Measurements from ENCODE around the gene TSHZ2. TPM values are rescaled to one million over a fixed set of nuclear protein-coding genes. Genes with fewer than 3 reads are reported as not detected.
A peak's percentile ranks its signal among the peaks of the same experiment; 100 is the strongest.

The TSHZ2 gene
- total and polyA plus RNA-seq, 9 of the 15 experiments (the other 6 are each of a cell fraction or from before 2014, with no cell fraction given): 0.03 to 0.20 (median 0.05) TPM; not detected in 4

DNA sequence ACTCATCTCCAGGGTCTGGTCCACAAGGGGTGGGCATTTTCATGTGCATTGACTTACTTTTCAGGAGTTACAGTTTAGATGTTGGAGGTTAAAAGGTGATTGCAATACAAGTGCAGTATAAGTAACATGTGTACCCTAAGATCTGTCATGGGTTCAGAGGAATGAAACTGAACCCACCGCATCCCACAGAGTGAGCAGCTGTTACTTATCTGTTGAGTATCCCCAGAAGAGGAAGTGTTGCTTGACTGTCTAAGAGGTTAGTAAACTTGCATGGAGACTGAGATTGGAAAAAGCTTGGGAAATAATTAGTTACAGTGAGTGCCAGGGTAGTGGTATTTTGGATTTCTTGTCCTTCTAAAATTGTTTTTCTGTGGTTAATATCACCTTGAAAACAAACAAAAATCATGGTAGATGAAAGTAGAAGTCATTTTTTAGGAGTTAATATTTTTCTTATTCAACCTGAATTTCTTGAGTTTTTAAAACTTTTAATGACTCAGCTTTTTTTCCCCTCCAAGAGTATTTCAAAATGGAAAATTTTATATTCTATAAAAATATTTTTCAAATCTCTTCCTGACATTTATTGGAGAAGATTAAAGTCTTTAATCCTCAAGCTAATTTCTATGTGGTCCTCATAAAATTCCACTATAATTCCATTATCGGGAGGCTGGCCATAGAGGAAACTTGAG lies 315.3 kb downstream of the TSHZ2 start (continued):
- TF ChIP-seq E2F3 (CRISPR knock-in tag; IDR thresholded peaks at IDR 0.05) (no peak), DPF2 (IDR thresholded peaks at IDR 0.05) (no peak), ZEB2 (IDR thresholded peaks at IDR 0.05) (no peak), NR4A1 (CRISPR knock-in tag; IDR thresholded peaks at IDR 0.05) (no peak), NR4A1 (tag; IDR thresholded peaks at IDR 0.05) (no peak), MCM7 (IDR thresholded peaks at IDR 0.05) (no peak), ZNF316 (IDR thresholded peaks at IDR 0.05) (peak; percentile 92), PHB (CRISPR knock-in tag; IDR thresholded peaks at IDR 0.05) (no peak), XRCC5 (IDR thresholded peaks at IDR 0.05; ENCODE audit: low read depth, low read length) (no peak), CHD1 (IDR thresholded peaks at IDR 0.05; ENCODE audit: low read length) (no peak), ZC3H11A (IDR thresholded peaks at IDR 0.05; ENCODE audit: low read depth, low read length) (no peak), NFE2L1 (tag; IDR thresholded peaks at IDR 0.05; ENCODE audit: borderline replicate concordance, low read depth) (peak; percentile 46; the same call in 1 of the 2 replicates), CBX3 (IDR thresholded peaks at IDR 0.05; ENCODE audit: borderline replicate concordance in 1 of 2, low read length in 2 of 2) (no peak), MAFF (IDR thresholded peaks at IDR 0.05; ENCODE audit: low read length) (peak; percentile 56; the same call in 1 of the 2 replicates), TAF1 (IDR thresholded peaks at IDR 0.05; ENCODE audit: control insufficient read depth, extremely low read depth, insufficient read depth, low read length, severe bottlenecking) (no peak), TCFL5 (CRISPR knock-in tag; conservative IDR thresholded peaks at IDR 0.05) (no peak), HDAC2 (IDR thresholded peaks at IDR 0.05) (no peak), JUNB (CRISPR knock-in tag; conservative IDR thresholded peaks at IDR 0.05) (no peak), MAFG (tag; conservative IDR thresholded peaks at IDR 0.05) (peak; percentile 84), DNMT1 (IDR thresholded peaks at IDR 0.05) (no peak), NR2F6 (CRISPR knock-in tag; IDR thresholded peaks at IDR 0.05) (no peak), DACH1 (IDR thresholded peaks at IDR 0.05; ENCODE audit: partially characterized antibody) (no peak)
- TF ChIP-seq, protein P1, sequence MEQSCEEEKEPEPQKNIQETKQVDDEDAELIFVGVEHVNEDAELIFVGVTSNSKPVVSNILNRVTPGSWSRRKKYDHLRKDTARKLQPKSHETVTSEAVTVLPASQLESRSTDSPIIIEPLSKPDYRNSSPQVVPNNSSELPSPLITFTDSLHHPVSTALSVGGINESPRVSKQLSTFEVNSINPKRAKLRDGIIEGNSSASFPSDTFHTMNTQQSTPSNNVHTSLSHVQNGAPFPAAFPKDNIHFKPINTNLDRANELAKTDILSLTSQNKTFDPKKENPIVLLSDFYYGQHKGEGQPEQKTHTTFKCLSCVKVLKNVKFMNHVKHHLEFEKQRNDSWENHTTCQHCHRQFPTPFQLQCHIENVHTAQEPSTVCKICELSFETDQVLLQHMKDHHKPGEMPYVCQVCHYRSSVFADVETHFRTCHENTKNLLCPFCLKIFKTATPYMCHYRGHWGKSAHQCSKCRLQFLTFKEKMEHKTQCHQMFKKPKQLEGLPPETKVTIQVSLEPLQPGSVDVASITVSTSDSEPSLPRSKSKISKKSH (CRISPR knock-in tag; IDR thresholded peaks at IDR 0.05): no peak
